Fibroblast of mammary gland (primary cell): Measurements from ENCODE around the gene MAP3K12.

Experiments used
- DNase-seq: peaks from one replicate; pipeline ENCODE4 v3.0.0-alpha.2; 2010; ENCODE audit warnings: low read depth
- H3K4me3 ChIP-seq: 2 replicates; pipeline ENCODE4 v1.5.1; 2011; ENCODE audit warnings: low read depth, mild to moderate bottlenecking, low read length, moderate library complexity; ENCODE audit not compliant: control insufficient read depth
- TF ChIP-seq, protein P1 (sequence below): conservative IDR thresholded peaks from 2 replicates; pipeline ENCODE4 v1.5.1; 2011; ENCODE audit warnings: low read depth, low read length, inconsistent platforms; ENCODE audit not compliant: control insufficient read depth, insufficient read depth

Gene MAP3K12

DNA sequence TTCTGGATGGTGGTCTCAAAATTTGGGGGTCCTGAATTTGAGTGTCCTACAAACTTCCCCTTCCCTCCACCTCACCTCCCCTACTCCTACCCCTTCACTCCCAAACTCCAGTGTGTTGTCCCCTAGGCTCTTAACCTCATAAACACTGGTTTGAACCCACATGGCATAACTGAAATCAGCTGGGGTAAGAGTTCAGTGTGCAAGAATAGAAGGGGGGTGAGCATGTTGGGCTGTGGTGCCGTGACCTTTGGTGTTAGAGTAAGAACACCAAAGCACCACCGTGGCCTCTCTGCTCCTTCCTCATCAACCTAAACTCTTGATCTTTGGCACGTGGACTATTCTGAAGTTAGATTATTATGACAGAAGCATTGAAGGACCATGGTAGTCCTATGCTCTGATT is 36.3 kb downstream of the MAP3K12 start:
- DNase-seq = no peak
- TF ChIP-seq, protein P1, sequence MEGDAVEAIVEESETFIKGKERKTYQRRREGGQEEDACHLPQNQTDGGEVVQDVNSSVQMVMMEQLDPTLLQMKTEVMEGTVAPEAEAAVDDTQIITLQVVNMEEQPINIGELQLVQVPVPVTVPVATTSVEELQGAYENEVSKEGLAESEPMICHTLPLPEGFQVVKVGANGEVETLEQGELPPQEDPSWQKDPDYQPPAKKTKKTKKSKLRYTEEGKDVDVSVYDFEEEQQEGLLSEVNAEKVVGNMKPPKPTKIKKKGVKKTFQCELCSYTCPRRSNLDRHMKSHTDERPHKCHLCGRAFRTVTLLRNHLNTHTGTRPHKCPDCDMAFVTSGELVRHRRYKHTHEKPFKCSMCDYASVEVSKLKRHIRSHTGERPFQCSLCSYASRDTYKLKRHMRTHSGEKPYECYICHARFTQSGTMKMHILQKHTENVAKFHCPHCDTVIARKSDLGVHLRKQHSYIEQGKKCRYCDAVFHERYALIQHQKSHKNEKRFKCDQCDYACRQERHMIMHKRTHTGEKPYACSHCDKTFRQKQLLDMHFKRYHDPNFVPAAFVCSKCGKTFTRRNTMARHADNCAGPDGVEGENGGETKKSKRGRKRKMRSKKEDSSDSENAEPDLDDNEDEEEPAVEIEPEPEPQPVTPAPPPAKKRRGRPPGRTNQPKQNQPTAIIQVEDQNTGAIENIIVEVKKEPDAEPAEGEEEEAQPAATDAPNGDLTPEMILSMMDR = no peak
- H3K4me3 ChIP-seq = no peak overlapping the region

DNA sequence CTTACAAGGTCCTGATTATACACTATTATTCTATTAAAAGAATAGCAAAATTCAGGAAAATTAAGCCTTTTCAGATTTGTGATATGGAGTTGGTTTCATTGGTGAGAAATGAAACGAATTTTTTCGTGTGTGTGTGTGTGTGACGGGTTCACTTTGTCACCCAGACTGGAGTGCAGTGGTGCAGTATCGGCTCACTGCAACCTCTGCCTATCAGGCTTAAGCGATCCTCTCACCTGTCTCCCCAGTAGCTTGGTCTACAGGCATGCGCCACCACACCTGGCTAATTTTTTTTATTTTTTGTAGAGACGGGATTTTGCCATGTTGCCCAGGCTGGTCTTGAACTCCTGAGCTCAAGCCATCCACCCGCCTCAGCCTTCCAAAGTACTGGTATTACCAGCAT is 37.7 kb downstream of the MAP3K12 start:
- TF ChIP-seq, protein P1 = no peak
- DNase-seq = no peak
- H3K4me3 ChIP-seq = no peak overlapping the region

DNA sequence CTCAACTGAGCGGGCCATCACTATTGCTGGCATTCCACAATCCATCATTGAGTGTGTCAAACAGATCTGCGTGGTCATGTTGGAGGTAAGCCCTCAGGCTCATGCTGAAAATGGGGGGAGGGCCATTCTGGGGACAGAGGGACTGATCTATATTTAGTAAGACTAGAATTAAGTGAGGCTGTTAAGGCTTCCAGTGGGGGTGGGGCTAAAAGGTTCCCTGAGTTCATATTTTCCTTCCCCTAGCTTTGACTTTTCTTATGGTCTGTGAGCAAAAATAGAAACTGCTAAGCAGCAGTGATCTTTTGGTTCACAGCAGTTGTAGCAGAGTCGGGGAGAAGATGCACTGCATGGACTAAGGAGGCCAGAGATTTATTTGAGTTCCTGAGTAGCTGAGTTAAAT is 38.2 kb downstream of the MAP3K12 start:
- TF ChIP-seq, protein P1 = no peak
- H3K4me3 ChIP-seq = no peak overlapping the region
- no peak for DNase-seq

DNA sequence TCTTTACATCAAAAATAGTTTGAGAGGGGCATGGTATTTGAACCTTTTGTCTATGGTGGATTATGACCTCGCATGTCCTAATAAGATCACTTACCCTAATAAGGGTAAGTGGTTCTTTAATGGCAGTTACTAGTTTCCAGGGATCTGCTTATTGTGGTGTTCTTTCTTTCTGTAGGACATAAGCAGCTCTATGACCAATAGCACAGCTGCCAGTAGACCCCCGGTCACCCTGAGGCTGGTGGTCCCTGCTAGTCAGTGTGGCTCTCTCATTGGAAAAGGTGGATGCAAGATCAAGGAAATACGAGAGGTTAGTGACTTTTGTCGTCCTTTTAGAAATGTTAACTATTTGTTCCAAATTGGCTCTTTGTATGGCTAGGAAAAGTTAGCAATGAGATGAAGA is 40.2 kb downstream of the MAP3K12 start:
- TF ChIP-seq, protein P1 = no peak
- H3K4me3 ChIP-seq = no peak overlapping the region
- DNase-seq = no peak

DNA sequence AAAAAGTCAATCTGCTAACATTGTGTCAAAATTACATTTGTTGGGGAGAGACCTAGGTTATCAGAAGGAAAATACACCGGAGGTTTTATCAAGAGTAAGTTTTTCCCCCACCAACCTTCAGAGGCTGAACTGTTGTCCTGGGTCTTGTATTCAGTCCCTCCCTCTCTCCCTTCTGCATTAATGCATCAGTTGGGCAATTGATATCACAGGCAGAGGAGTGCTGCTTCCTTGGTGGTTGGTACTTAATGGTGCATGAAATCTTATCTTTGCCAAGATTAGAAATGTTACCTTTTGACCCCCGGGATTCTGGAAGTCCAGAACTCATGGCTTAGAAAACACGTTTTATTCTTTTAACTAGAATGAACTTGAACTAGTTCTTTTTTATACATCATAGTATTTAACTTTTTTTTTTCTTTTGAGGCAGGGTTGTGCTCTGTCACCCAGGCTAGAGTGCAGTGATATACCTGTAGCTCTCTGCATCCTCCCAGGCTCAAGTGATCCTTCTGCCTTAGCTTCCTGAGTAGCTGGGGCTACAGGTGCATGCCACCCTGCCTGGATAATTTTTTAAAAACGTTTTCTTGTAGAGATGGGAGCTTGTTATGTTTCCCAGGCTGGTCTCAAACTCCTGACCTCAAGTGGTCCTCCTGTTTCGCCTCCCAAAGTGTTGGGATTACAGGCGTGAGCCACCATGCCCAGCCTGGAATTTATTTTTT is 42.4 kb downstream of the MAP3K12 start:
- TF ChIP-seq, protein P1 = no peak
- DNase-seq = no peak
- H3K4me3 ChIP-seq = no peak overlapping the region

DNA sequence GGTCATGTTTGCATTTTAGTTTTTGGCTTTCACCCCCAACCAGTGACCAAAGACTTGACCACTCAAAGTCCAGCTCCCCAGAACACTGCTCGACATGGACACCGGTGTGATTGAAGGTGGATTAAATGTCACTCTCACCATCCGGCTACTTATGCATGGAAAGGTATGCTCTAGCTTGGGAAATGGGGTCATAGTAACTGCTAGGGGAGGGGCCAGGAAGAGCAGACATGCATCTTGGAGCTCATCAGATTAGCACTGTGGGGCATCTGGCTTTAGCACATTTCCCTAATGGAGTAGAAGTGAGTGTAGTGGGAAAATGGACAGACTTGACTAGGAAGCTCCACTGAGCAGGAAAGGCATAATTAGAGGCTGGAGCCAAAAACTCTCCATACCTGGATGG is 44.6 kb downstream of the MAP3K12 start:
- H3K4me3 ChIP-seq = peak overlapping the region; percentile 4
- DNase-seq = no peak
- TF ChIP-seq, protein P1 = no peak
